ENCODE data around the gene SHOC2. TPM values are rescaled to one million over a fixed set of nuclear protein-coding genes. Genes with fewer than 3 reads are reported as not detected.
A peak's percentile ranks its signal among the peaks of the same experiment; 100 is the strongest.

Gene SHOC2
- total and polyA plus RNA-seq, 2 of the 13 experiments (the other 11 are each of a cell fraction or from before 2014, with no cell fraction given) = 8.6 to 25.5 TPM

- peak; percentile 72; the same call in 1 of the 2 replicates for TF ChIP-seq MXD1 (CRISPR knock-in tag; IDR thresholded peaks at IDR 0.05)
- no peak for TF ChIP-seq PHB2 (IDR thresholded peaks at IDR 0.05; ENCODE audit: partially characterized antibody)
- 0 out of 2 replicates have a peak, but pooled peaks have one; percentile 10 for TF ChIP-seq NCOA2 (CRISPR knock-in tag; IDR thresholded peaks at IDR 0.05)
- no peak for TF ChIP-seq NFKBIZ (CRISPR knock-in tag; IDR thresholded peaks at IDR 0.05)
- TF ChIP-seq NFYC (CRISPR knock-in tag; IDR thresholded peaks at IDR 0.05) = no peak
- TF ChIP-seq SP2 (CRISPR knock-in tag; IDR thresholded peaks at IDR 0.05) = no peak; the same call in none of the 2 replicates
- 0 out of 2 replicates have a peak, but pooled peaks have one; percentile 13 for TF ChIP-seq NR2F2 (IDR thresholded peaks at IDR 0.05; ENCODE audit: borderline replicate concordance, low read depth)
- TF ChIP-seq ZNF737 (CRISPR knock-in tag; IDR thresholded peaks at IDR 0.05; ENCODE audit: borderline replicate concordance) = no peak; the same call in 1 of the 2 replicates
- TF ChIP-seq ARHGAP35 (CRISPR knock-in tag; IDR thresholded peaks at IDR 0.05; ENCODE audit: borderline replicate concordance) = no peak; the same call in 1 of the 2 replicates
- TF ChIP-seq NCOA1 (CRISPR knock-in tag; IDR thresholded peaks at IDR 0.05) = 0 out of 2 replicates have a peak, but pooled peaks have one; percentile 54
- no peak for TF ChIP-seq ZNF652 (CRISPR knock-in tag; IDR thresholded peaks at IDR 0.05; ENCODE audit: borderline replicate concordance, low read depth)
- TF ChIP-seq RBAK (CRISPR knock-in tag; IDR thresholded peaks at IDR 0.05) = no peak
- peak; percentile 43 for TF ChIP-seq ZNF770 (CRISPR knock-in tag; IDR thresholded peaks at IDR 0.05)
- TF ChIP-seq ZNF138 (CRISPR knock-in tag; IDR thresholded peaks at IDR 0.05; ENCODE audit: low read depth) = no peak
- no peak for TF ChIP-seq CBFB (CRISPR knock-in tag; IDR thresholded peaks at IDR 0.05)
- peak; percentile 68 for TF ChIP-seq KMT2B (CRISPR knock-in tag; IDR thresholded peaks at IDR 0.05)
- TF ChIP-seq ISL2 (CRISPR knock-in tag; IDR thresholded peaks at IDR 0.05) = peak; percentile 71
- no peak for TF ChIP-seq FOXK2 (IDR thresholded peaks at IDR 0.05)
- TF ChIP-seq ZNF710 (CRISPR knock-in tag; IDR thresholded peaks at IDR 0.05; ENCODE audit: borderline replicate concordance) = peak; percentile 56; the same call in 1 of the 2 replicates
- TF ChIP-seq NFYB (CRISPR knock-in tag; IDR thresholded peaks at IDR 0.05) = peak; percentile 36; the same call in 1 of the 2 replicates
- peak; percentile 38; the same call in 1 of the 2 replicates for TF ChIP-seq RXRA (CRISPR knock-in tag; IDR thresholded peaks at IDR 0.05)
- peak; percentile 94 for TF ChIP-seq ELF4 (CRISPR knock-in tag; IDR thresholded peaks at IDR 0.05; ENCODE audit: borderline replicate concordance)
- TF ChIP-seq MIER3 (CRISPR knock-in tag; IDR thresholded peaks at IDR 0.05; ENCODE audit: borderline replicate concordance) = no peak
- peak; percentile 38; the same call in 1 of the 2 replicates for TF ChIP-seq MYPOP (CRISPR knock-in tag; IDR thresholded peaks at IDR 0.05)
- TF ChIP-seq ZNF777 (CRISPR knock-in tag; IDR thresholded peaks at IDR 0.05) = peak; percentile 86
- no peak for TF ChIP-seq ZKSCAN8 (CRISPR knock-in tag; IDR thresholded peaks at IDR 0.05; ENCODE audit: borderline replicate concordance)
- TF ChIP-seq ZNF337 (CRISPR knock-in tag; IDR thresholded peaks at IDR 0.05; ENCODE audit: borderline replicate concordance, low read depth) = 0 out of 2 replicates have a peak, but pooled peaks have one; percentile 89
Measured at GRCh38 chr10:110918643-110919348, 608 bp upstream of the SHOC2 start, which contains the start of gene BBIP1 (continued).
